VCaP (cell line): ENCODE data around the gene SGSM2.

Experiments
- H3K27ac ChIP-seq: fragments of 450-650 bp; 2 replicates; pipeline ENCODE4 v1.5.1; 2017
- TF ChIP-seq, protein P1 (sequence below): fragments of 450-650 bp; conservative IDR thresholded peaks from 2 replicates; pipeline ENCODE4 v1.5.1; 2017; ENCODE audit warnings: mild to moderate bottlenecking, moderate library complexity

SGSM2 gene

DNA sequence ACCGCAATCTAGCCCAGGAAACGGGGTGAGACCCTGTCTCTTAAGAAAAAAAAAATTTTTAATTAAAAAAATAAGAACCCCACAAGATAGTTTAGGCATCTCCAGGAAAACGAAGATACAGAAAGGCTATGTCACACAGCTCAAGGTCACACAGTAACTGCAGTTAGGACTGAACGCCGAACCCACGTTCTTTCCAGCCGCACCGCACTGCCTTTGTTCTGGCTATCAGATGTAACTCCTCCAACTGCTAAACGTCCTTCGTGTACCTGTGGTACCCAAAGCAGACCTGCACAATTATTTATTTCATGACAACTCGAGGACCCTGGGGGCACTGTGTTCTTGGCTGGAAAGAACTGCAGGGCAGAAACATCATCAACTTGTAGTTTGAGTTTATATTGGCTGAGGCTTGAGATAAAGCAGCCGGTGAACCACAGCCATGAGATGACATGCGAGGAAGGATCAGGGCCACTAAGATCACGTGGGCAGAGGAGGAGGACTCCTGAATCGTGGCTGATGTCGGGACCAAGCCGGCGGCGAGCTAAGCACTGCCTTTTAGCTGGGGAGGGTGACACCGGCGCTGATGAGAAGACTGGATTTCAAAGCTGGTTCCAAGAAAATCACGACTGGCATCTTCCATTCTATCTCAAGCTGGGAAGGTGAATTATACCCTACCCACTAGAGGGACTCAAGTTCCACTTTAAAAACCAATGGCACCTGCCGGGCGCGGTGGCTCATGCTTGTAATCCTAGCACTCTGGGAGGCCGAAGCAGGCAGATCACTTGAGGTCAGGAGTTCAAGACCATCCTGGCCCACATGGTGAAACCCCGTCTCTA lies 84.2 kb downstream of the SGSM2 start:
- TF ChIP-seq, protein P1, sequence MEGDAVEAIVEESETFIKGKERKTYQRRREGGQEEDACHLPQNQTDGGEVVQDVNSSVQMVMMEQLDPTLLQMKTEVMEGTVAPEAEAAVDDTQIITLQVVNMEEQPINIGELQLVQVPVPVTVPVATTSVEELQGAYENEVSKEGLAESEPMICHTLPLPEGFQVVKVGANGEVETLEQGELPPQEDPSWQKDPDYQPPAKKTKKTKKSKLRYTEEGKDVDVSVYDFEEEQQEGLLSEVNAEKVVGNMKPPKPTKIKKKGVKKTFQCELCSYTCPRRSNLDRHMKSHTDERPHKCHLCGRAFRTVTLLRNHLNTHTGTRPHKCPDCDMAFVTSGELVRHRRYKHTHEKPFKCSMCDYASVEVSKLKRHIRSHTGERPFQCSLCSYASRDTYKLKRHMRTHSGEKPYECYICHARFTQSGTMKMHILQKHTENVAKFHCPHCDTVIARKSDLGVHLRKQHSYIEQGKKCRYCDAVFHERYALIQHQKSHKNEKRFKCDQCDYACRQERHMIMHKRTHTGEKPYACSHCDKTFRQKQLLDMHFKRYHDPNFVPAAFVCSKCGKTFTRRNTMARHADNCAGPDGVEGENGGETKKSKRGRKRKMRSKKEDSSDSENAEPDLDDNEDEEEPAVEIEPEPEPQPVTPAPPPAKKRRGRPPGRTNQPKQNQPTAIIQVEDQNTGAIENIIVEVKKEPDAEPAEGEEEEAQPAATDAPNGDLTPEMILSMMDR, result no peak
- no peak overlapping the region for H3K27ac ChIP-seq

DNA sequence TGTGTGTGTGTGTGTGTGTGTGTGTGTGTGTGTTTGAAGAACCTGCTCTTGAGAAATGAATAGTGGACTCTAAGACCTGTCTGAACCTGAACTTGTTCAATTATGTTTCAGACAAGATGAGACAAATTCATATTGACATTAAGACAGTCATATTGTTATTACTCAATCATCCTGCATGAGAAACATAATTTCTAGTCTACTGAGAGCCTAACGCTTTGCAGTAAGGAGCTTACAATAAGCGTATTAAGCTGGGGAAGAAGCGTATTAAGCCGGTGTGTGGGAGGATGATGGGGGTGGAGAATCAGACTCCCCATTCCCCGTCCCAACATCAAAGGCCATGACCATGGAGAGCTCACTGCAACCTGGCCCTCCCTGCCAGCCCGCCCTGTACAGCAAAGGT lies 86.0 kb downstream of the SGSM2 start:
- TF ChIP-seq, protein P1, result no peak
- no peak overlapping the region for H3K27ac ChIP-seq

DNA sequence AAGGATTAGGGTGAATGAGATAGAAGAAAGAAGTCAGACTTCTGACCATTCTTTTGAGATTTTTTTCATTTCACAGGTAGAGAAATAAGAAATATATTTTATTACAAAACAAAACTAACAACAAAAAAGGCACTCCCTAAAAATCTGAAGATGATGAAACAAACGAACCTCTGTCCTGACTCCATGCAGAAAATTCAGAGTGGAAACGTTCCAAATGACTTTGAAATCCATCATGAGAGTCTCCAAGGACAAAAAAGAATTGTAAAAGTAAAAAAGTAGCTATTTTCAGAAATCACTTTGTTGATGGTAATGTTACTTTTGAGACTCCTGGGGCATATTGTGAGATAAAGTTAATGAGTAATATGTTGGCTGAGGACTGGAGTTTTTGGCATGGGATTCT lies 89.9 kb downstream of the SGSM2 start:
- no peak overlapping the region for H3K27ac ChIP-seq
- TF ChIP-seq, protein P1, result no peak

DNA sequence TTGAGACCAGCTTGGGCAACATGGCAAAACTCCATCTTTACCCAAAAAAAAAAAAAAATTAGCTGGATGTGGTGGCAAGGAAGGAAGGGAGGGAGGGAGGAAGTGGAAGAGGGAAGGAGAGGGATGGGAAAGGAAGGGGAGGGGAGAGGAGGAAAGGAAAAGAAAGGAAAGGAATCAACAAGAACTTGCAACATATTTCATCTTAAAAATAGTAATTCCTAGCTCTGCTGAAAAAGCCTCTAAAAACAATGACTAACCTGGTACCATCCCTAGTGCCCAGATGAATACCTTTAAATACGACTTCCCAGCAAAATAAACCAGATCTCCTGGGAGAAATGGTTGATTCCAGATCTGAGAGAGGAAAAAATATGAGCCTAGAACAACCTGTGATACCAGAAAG lies 90.6 kb downstream of the SGSM2 start:
- TF ChIP-seq, protein P1, result no peak
- no peak overlapping the region for H3K27ac ChIP-seq
